Stimulated activated CD4-positive, alpha-beta T cell treated with anti-CD3 and anti-CD28 coated beads, Interleukin-12 subunit alpha, Interleukin-12 subunit beta, amount 100 ng/mL, for 24 hours (primary cell): ENCODE data around the gene CPO.

Experiments
- DNase-seq, 2 experiments: peaks; one replicate each; pipeline ENCODE4 v3.0.0-alpha.2; 2020; ENCODE audit warnings: low read depth in 2 of 2

CPO gene

GRCh38 chr2:207014424-207014823, 75.1 kb downstream of the CPO start:
- DNase-seq, result no peak

- DNase-seq, result no peak
Observed at GRCh38 chr2:207015901-207016300, 76.6 kb downstream of the CPO start.
